WI38 (cell line): ENCODE data around the gene CEP170.

Source experiments
- H3K4me3 ChIP-seq: 2 replicates; pipeline ENCODE4 v1.5.1; 2011; ENCODE audit warnings: low read depth, mild to moderate bottlenecking, control low read depth, low read length
- TF ChIP-seq, protein P1 (sequence below): IDR thresholded peaks from 2 replicates; pipeline ENCODE4 v1.5.1; 2012; ENCODE audit warnings: low read depth, mild to moderate bottlenecking, control low read depth, low read length

The CEP170 gene

DNA sequence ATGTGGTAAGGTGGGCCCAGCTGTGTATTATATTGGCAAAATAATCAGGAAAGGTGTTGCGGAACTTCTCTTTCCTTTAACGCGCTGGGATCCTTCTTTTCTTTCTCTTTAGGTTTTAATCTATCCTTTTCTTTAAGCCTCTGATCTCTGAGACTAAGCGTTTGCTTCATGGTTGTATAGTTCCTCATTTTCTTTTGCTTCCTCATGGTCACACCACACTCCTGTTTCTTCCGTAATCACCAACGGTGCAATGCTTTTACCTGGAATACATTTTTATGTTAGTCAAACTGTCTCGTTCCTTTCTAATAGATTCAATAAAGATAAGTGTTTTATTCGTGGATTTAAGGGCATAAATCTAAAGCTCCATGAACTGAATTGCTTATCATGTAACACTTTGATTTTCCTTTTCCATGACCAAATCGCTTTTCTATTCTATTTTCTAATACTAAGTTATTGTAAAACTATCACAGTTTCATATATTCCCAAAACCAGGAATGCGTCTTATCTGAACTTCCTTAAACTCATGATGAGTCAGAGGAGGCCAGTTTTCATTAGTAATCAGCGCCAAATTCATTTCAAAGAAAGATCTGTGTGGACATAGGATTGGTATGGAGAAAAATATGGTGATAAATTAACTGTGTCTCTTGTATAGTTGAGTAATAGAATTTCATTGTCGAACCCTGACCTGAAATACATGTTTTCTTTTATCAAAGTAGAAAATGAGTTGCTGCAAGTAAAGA is 13.0 kb upstream of the CEP170 start:
- H3K4me3 ChIP-seq: no peak overlapping the region
- TF ChIP-seq, protein P1, sequence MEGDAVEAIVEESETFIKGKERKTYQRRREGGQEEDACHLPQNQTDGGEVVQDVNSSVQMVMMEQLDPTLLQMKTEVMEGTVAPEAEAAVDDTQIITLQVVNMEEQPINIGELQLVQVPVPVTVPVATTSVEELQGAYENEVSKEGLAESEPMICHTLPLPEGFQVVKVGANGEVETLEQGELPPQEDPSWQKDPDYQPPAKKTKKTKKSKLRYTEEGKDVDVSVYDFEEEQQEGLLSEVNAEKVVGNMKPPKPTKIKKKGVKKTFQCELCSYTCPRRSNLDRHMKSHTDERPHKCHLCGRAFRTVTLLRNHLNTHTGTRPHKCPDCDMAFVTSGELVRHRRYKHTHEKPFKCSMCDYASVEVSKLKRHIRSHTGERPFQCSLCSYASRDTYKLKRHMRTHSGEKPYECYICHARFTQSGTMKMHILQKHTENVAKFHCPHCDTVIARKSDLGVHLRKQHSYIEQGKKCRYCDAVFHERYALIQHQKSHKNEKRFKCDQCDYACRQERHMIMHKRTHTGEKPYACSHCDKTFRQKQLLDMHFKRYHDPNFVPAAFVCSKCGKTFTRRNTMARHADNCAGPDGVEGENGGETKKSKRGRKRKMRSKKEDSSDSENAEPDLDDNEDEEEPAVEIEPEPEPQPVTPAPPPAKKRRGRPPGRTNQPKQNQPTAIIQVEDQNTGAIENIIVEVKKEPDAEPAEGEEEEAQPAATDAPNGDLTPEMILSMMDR: no peak

DNA sequence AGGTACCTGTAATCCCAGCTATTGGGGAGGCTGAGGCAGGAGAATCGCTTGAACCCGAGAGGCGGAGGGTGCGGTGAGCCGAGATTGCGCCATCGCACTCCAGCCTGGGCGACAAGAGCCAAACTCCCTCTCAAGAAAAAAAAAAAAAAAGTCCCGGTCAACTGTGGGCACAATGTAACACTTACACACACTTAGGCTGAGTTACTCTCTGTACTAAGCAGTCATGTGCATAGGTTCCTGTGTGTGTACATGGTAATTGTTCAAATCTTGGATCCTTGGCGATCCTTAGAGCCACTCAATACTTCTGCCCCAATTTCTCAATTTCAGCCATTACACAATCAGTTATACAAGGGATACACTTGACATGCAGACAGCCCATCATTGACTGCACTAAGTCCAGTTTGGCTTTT is 12.4 kb upstream of the CEP170 start:
- no peak overlapping the region for H3K4me3 ChIP-seq
- TF ChIP-seq, protein P1: no peak

DNA sequence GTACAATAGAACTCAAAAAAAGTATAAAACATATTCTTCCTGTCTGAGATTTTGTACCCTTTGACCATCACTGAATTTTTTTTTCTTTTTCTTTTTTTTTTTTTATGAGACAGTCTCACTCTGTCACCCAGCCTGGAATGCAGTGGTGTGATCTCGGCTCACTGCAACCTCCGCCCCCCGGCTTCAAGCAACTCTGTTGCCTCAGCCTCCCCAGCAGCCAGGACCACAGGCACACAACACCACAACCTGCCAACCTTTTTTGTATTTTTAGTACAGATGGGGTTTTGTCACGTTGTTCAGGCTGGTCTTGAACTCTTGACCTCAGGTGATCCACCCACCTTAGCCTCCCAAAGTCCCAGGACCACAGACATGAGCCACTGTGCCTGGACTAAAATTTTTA is 11.2 kb upstream of the CEP170 start:
- TF ChIP-seq, protein P1: no peak
- H3K4me3 ChIP-seq: no peak overlapping the region

DNA sequence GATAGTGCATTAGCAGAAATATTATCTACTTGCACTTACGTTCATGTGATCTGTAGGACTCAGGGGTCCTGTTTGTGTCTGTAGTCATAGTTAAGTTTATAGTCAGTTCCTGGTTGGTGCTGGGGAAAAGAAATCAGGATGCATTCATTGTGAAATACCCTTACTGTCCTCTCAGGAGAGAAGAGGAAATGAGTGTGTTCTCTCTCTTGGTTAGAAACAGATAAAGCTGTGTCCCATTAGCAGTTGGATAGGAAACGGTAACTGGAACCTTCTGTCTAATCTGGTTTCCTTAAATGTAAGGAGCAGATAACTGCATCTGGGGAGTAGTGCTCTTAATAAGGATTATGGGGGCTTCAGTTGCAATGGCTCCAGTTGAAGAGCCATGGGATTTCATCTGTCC is 9.6 kb upstream of the CEP170 start:
- H3K4me3 ChIP-seq: no peak overlapping the region

DNA sequence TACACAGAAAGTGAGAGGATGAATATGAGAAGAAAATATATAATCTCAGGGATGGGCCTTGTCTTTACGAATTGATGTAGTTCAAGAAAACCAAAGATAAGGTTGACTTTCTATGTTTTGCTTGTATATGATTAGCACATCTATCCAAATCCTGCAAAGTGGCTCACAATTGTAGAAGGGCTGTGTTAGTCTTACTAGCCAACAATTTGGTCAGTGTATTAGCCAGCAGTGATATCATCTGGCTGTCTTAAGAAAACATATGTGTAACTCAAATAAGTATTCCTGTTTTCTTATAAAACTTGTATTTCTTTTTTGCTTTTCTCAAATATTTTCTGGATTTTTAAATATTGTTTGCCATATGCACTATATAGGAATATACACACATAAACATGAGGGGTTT is 6.3 kb upstream of the CEP170 start:
- TF ChIP-seq, protein P1: no peak
- H3K4me3 ChIP-seq: no peak overlapping the region

More for the DNA sequence above, 9.6 kb upstream of the CEP170 start:
- TF ChIP-seq, protein P1: no peak

GRCh38 chr1:243260221-243260880 is 5.3 kb upstream of the CEP170 start:
- TF ChIP-seq, protein P1: no peak
- H3K4me3 ChIP-seq: no peak overlapping the region

GRCh38 chr1:243258731-243259130 is 3.6 kb upstream of the CEP170 start:
- TF ChIP-seq, protein P1: no peak
- H3K4me3 ChIP-seq: no peak overlapping the region
